Endothelial cell of umbilical vein (primary cell): ENCODE data around the gene RAB9B.

Source experiments
- CTCF ChIP-seq, 2 donors: IDR thresholded peaks; 1 replicate in 1 of 2; 2 replicates in 1 of 2; pipeline ENCODE4 v1.5.1; 2011; ENCODE audit warnings: low read length in 2 of 2, mild to moderate bottlenecking in 2 of 2, moderate library complexity in 2 of 2, control low read depth in 1 of 2, inconsistent platforms in 1 of 2, low read depth in 1 of 2; ENCODE audit not compliant: insufficient read depth in 1 of 2; ENCODE audit errors: extremely low read depth in 1 of 2
- EZH2 ChIP-seq: IDR thresholded peaks from 2 replicates; pipeline ENCODE4 v1.6.1; 2012; ENCODE audit warnings: borderline replicate concordance, low read depth, mild to moderate bottlenecking, moderate library complexity, low read length, inconsistent platforms; ENCODE audit not compliant: severe bottlenecking
- FOS ChIP-seq: IDR thresholded peaks from 2 replicates; pipeline ENCODE4 v1.6.1; 2011; ENCODE audit warnings: mild to moderate bottlenecking, low read length, moderate library complexity, borderline replicate concordance; ENCODE audit not compliant: insufficient read depth
- JUN ChIP-seq: IDR thresholded peaks from 2 replicates; pipeline ENCODE4 v1.6.1; 2011; ENCODE audit warnings: borderline replicate concordance, low read depth; ENCODE audit not compliant: insufficient read length, insufficient read depth
- MAX ChIP-seq: IDR thresholded peaks from 2 replicates; pipeline ENCODE4 v1.6.1; 2011; ENCODE audit not compliant: insufficient read depth, insufficient read length
- MYC ChIP-seq: IDR thresholded peaks from one replicate; pipeline ENCODE4 v1.6.1; 2011; ENCODE audit warnings: mild to moderate bottlenecking, low read depth, low read length
- POLR2A ChIP-seq: IDR thresholded peaks from 2 replicates; pipeline ENCODE4 v1.6.1; 2012; ENCODE audit warnings: low read depth, mild to moderate bottlenecking, control low read depth, low read length

- TF ChIP-seq CTCF (IDR thresholded peaks at IDR 0.05; ENCODE audit: extremely low read depth in 1 of 2, insufficient read depth in 1 of 2, low read depth in 1 of 2, low read length in 2 of 2) (no peak), JUN (no peak), EZH2 (no peak), POLR2A (no peak), MAX (no peak), MYC (no peak), FOS (no peak)
Measured at GRCh38 chrX:103781062-103781402, 51.0 kb downstream of the RAB9B start.
